K562 (cell line): ENCODE results near the gene USP13. TPM values are rescaled to one million over a fixed set of nuclear protein-coding genes. Genes with fewer than 3 reads are reported as not detected.

ENCODE experiments used
- CCAR2 ChIP-seq: fragments of 200-400 bp; formaldehyde crosslinking; IDR thresholded peaks from 2 replicates; pipeline ENCODE4 v1.6.1; 2017; ENCODE audit warnings: mild to moderate bottlenecking, low read depth, low read length
- polyA plus RNA-seq, 8 experiments: library from polyadenylated mRNA; depleted of rRNA in 4 of 8; stranded (reverse) in 5 of 8; unstranded in 3 of 8; fragments of >200 nt; fragmentation: Nextera tagmentation in 2 of 8; fragmentation: Illumina TruSeq in 1 of 8; extraction: Ambion mirVana in 2 of 8; extraction: Trizol in 1 of 8; gene quantifications; 2 replicates each; pipeline versions ENCODE4 v1.2.1 to v1.2.3, GENCODE V29; 2011 to 2014; ENCODE audit warnings: inconsistent platforms in 1 of 8, missing spikeins in 1 of 8
- total RNA-seq, 7 experiments: library from RNA; depleted of rRNA in 6 of 7; stranded (reverse); fragments of >200 nt in 6 of 7; fragmentation: Illumina TruSeq in 2 of 7; extraction: Trizol in 2 of 7; gene quantifications; 2 replicates each; pipeline versions ENCODE4 v1.2.1 to v1.2.3, GENCODE V29; 2011 to 2021; ENCODE audit warnings: low replicate concordance in 1 of 7
- TF ChIP-seq, protein P1 (sequence below): fragments of 250-450 bp; sonication (Bioruptor Pico); IDR thresholded peaks from 2 replicates; pipeline ENCODE4 v1.5.0; 2021; ENCODE audit warnings: mild to moderate bottlenecking, borderline replicate concordance
- TF ChIP-seq, protein P2 (sequence below), 2 experiments: fragments of 450-650 bp; IDR thresholded peaks; 2 replicates each; pipeline ENCODE4 v1.6.1; 2016
- TF ChIP-seq, protein P3 (sequence below): IDR thresholded peaks from 2 replicates; pipeline ENCODE4 v1.6.1; 2016; ENCODE audit warnings: missing genetic modification characterization, missing compliant biosample characterization

USP13 gene
- total and polyA plus RNA-seq, 9 of the 15 experiments (the other 6 are each of a cell fraction or from before 2014, with no cell fraction given), result 0.11 to 2.3 (median 0.51) TPM

DNA sequence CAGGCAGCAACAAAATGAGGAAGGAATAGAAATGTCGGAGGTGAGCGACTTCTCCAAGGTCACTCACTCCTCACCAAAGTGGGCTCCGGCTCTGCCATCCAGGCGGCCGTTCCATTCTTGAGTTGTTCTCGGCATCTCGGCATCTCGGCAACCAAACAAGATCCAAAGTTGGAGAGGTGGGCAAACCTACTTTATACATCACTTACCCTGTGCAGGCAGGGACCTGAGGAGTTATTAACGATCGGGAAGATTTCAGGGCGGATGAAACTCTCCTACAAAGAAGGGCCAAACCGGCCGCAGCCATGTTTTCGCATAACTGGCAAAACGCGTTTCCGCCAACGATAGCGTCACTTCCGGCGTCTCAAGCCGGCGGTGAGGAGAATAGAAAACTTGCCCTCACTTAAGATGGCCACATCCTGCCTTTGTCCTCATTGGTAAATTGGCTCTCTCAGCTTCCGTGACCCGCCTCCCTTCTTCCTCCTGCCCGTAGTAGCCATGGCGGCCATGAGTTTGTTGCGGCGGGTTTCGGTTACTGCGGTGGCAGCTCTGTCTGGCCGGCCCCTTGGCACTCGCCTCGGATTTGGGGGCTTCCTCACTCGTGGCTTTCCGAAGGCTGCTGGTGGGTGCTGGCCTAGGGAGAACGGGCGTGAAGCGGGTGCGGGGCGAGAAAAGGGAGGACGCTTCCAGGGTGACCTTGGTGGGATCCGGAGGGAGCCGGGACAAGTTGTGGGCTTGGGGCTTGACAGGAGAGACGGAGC is 48.3 kb upstream of the USP13 start, which contains the start of the genes MRPL47 and NDUFB5 (continued):
- TF ChIP-seq, protein P1, sequence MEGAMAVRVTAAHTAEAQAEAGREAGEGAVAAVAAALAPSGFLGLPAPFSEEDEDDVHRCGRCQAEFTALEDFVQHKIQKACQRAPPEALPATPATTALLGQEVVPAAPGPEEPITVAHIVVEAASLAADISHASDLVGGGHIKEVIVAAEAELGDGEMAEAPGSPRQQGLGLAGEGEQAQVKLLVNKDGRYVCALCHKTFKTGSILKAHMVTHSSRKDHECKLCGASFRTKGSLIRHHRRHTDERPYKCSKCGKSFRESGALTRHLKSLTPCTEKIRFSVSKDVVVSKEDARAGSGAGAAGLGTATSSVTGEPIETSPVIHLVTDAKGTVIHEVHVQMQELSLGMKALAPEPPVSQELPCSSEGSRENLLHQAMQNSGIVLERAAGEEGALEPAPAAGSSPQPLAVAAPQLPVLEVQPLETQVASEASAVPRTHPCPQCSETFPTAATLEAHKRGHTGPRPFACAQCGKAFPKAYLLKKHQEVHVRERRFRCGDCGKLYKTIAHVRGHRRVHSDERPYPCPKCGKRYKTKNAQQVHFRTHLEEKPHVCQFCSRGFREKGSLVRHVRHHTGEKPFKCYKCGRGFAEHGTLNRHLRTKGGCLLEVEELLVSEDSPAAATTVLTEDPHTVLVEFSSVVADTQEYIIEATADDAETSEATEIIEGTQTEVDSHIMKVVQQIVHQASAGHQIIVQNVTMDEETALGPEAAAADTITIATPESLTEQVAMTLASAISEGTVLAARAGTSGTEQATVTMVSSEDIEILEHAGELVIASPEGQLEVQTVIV (CRISPR knock-in tag), result no peak
- TF ChIP-seq, protein P2, sequence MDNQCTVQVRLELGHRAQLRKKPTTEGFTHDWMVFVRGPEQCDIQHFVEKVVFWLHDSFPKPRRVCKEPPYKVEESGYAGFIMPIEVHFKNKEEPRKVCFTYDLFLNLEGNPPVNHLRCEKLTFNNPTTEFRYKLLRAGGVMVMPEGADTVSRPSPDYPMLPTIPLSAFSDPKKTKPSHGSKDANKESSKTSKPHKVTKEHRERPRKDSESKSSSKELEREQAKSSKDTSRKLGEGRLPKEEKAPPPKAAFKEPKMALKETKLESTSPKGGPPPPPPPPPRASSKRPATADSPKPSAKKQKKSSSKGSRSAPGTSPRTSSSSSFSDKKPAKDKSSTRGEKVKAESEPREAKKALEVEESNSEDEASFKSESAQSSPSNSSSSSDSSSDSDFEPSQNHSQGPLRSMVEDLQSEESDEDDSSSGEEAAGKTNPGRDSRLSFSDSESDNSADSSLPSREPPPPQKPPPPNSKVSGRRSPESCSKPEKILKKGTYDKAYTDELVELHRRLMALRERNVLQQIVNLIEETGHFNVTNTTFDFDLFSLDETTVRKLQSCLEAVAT (IDR thresholded peaks at IDR 0.05), result no peak
- TF ChIP-seq, protein P3, sequence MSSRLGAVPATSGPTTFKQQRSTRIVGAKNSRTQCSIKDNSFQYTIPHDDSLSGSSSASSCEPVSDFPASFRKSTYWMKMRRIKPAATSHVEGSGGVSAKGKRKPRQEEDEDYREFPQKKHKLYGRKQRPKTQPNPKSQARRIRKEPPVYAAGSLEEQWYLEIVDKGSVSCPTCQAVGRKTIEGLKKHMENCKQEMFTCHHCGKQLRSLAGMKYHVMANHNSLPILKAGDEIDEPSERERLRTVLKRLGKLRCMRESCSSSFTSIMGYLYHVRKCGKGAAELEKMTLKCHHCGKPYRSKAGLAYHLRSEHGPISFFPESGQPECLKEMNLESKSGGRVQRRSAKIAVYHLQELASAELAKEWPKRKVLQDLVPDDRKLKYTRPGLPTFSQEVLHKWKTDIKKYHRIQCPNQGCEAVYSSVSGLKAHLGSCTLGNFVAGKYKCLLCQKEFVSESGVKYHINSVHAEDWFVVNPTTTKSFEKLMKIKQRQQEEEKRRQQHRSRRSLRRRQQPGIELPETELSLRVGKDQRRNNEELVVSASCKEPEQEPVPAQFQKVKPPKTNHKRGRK (tag), result no peak
- no peak for TF ChIP-seq CCAR2
